CD4-positive, alpha-beta memory T cell (primary cell): ENCODE results near the gene NADK. TPM values are rescaled to one million over a fixed set of nuclear protein-coding genes. Genes with fewer than 3 reads are reported as not detected.

Experiments used
- CTCF ChIA-PET: fragments of 350-600 bp; sonication (Branson Sonifier 250); formaldehyde crosslinking; loops from one replicate; lab custom pipeline; 2021; ENCODE audit warnings: inconsistent platforms; ENCODE audit not compliant: partially characterized antibody; lab: Charles Lee
- POLR2A ChIA-PET: fragments of 350-600 bp; sonication (Branson Sonifier 250); formaldehyde crosslinking; loops from one replicate; lab custom pipeline; 2021; ENCODE audit not compliant: partially characterized antibody; lab: Charles Lee
- DNase-seq, 5 donors: peaks; one replicate each; pipeline versions ENCODE4 v3.0.0 to v3.0.0-alpha.2; 2020 to 2022; ENCODE audit warnings: mixed read lengths in 1 of 5
- H3K27ac ChIP-seq: one replicate; pipeline ENCODE4 v1.7.0; 2013; ENCODE audit warnings: low read depth, low read length
- H3K27me3 ChIP-seq: 2 replicates; pipeline ENCODE4 v1.7.0; 2013; ENCODE audit warnings: mild to moderate bottlenecking, low read length, moderate library complexity; ENCODE audit not compliant: insufficient read depth
- H3K36me3 ChIP-seq: 2 replicates; pipeline ENCODE4 v1.7.0; 2013; ENCODE audit warnings: mild to moderate bottlenecking, low read length, moderate library complexity; ENCODE audit not compliant: insufficient read depth
- H3K4me1 ChIP-seq: 2 replicates; pipeline ENCODE4 v1.7.0; 2013; ENCODE audit warnings: mild to moderate bottlenecking, low read length, moderate library complexity; ENCODE audit not compliant: insufficient read depth
- H3K4me3 ChIP-seq, 2 donors: one replicate each; pipeline ENCODE4 v1.7.0; 2013; ENCODE audit warnings: low read length in 2 of 2, mild to moderate bottlenecking in 1 of 2
- H3K9me3 ChIP-seq, 2 donors: one replicate each; pipeline ENCODE4 v1.7.0; 2013; ENCODE audit warnings: low read length in 2 of 2, control low read depth in 1 of 2; ENCODE audit not compliant: control insufficient read depth in 1 of 2
- H3K27ac Mint-ChIP-seq, 7 donors: one replicate each; pipeline ENCODE4 v1.8.0; 2020 to 2021; ENCODE audit warnings: mixed read lengths in 7 of 7, mild to moderate bottlenecking in 6 of 7, inconsistent platforms in 3 of 7, moderate library complexity in 3 of 7
- H3K27me3 Mint-ChIP-seq, 2 donors: one replicate each; pipeline ENCODE4 v1.8.0; 2020 to 2021; ENCODE audit warnings: mixed read lengths in 2 of 2
- H3K36me3 Mint-ChIP-seq, 2 donors: one replicate each; pipeline ENCODE4 v1.8.0; 2020 to 2021; ENCODE audit warnings: mixed read lengths in 2 of 2, inconsistent platforms in 1 of 2, mild to moderate bottlenecking in 1 of 2
- H3K4me1 Mint-ChIP-seq, 4 donors: one replicate each; pipeline ENCODE4 v1.8.0; 2020 to 2021; ENCODE audit warnings: mixed read lengths in 4 of 4, mild to moderate bottlenecking in 1 of 4
- H3K4me3 Mint-ChIP-seq, 8 donors: one replicate each; pipeline ENCODE4 v1.8.0; 2020 to 2021; ENCODE audit warnings: mixed read lengths in 8 of 8, mild to moderate bottlenecking in 7 of 8, moderate library complexity in 6 of 8, inconsistent platforms in 3 of 8
- H3K9me3 Mint-ChIP-seq, 8 donors: one replicate each; pipeline ENCODE4 v1.8.0; 2020 to 2021; ENCODE audit warnings: mixed read lengths in 8 of 8, mild to moderate bottlenecking in 5 of 8, inconsistent platforms in 3 of 8, moderate library complexity in 1 of 8
- intact Hi-C: fragments of 100-400 bp; cut with micrococcal nuclease; formaldehyde crosslinking; loops from one replicate; pipeline ENCODE4 v1.15.1; 2023
- polyA plus RNA-seq, 2 donors: library from polyadenylated mRNA; unstranded; fragments of 300-500 nt; fragmentation: Illumina TruSeq; gene quantifications; one replicate each; pipeline ENCODE4 v1.2.3, GENCODE V29; 2021
- total RNA-seq, 2 experiments: library from RNA; stranded (reverse); gene quantifications; one replicate each; pipeline ENCODE4 v1.2.3, GENCODE V29; 2021

The NADK gene
- total and polyA plus RNA-seq, 4 experiments from 2014 or later = 21.0 to 56.0 (median 38.5) TPM

DNA sequence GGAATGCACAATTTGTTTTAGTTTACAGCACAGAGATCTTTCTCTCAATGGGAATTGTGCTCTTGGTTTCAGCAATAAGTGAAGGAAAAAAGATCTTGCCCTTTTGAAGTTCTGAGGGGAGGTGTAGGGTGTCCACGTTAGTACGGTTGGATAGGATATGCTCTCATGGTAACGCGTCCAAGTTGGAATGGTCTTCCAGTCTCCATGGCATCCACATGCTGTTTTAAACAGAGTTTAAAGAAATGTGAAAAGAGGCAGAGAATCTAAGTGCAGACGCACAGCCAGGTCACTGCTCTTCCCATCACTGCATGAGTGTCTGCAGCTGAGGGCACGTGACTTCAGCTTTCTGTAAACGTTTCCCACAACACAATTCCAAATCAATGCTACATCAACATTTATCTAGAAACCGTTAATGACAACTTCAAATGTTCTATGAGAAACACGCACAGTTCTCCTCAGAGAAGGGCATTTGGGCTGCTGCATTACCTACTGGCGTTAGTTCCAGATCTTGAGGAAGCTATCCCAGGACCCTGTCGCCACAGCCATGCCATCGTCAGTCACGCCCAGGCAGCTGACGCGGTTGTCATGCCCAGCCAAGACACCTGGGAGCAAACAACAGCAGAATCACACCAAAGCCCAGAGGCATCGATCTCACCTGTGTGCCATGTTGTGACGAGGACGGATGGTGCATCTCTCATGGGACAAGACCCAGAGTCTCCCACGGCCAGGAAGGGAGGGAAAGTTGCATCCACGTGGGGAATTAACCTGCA lies 8.8 kb upstream of the NADK start:
- intact Hi-C loops = no loop called here
- ChIA-PET CTCF (no interaction called here), POLR2A (interaction anchor here (0.7 kb wide), 1 partner anchor 81 kb away, joined by 3 read pairs; no protein-coding TSS in a partner anchor)
- peak overlapping the region in 3 of 7 donors; percentile 6 to 41 (median 30) for H3K27ac Mint-ChIP-seq
- H3K4me3 ChIP-seq = no peak overlapping the region
- no peak overlapping the region for H3K27ac ChIP-seq
- DNase-seq = no peak
- no peaks in the 10 kb centered on the region for H3K27me3 ChIP-seq
- no peaks in the 10 kb centered on the region for H3K27me3 Mint-ChIP-seq
- H3K36me3 ChIP-seq = peaks cover 67% of the 10 kb centered on the region
- H3K4me1 ChIP-seq = peaks cover 17% of the 10 kb centered on the region
- H3K4me3 Mint-ChIP-seq = no peak overlapping the region
- H3K36me3 Mint-ChIP-seq = peaks cover 53 to 66% of the 10 kb centered on the region in 2 donors
- H3K4me1 Mint-ChIP-seq = peaks cover 6 to 27% (median 13%) of the 10 kb centered on the region in 4 donors
- H3K9me3 ChIP-seq = no peaks in the 10 kb centered on the region
- H3K9me3 Mint-ChIP-seq = no peaks in the 10 kb centered on the region

GRCh38 chr1:1785666-1786065 lies 7.4 kb upstream of the NADK start:
- CTCF ChIA-PET = no interaction called here
- Histone ChIP-seq H3K9me3 (no peaks in the 10 kb centered on the region), H3K27me3 (no peaks in the 10 kb centered on the region), H3K4me3 (no peak overlapping the region), H3K4me1 (peaks cover 31% of the 10 kb centered on the region), H3K36me3 (peaks cover 57% of the 10 kb centered on the region), H3K27ac (no peak overlapping the region)
- Mint-ChIP-seq H3K4me3 (no peak overlapping the region), H3K27me3 (no peaks in the 10 kb centered on the region), H3K9me3 (no peaks in the 10 kb centered on the region), H3K4me1 (peaks cover 18 to 40% (median 25%) of the 10 kb centered on the region in 4 donors), H3K36me3 (peaks cover 47 to 58% of the 10 kb centered on the region in 2 donors), H3K27ac (peak overlapping the region in 2 of 7 donors; percentile 30 to 53)
- intact Hi-C loops = no loop called here
- DNase-seq = no peak
- POLR2A ChIA-PET = no interaction called here

- POLR2A ChIA-PET = interaction anchor here (0.5 kb wide), 1 partner anchor 35 kb away, joined by 3 read pairs; no protein-coding TSS in a partner anchor
- Histone ChIP-seq H3K27ac (no peak overlapping the region), H3K4me3 (no peak overlapping the region), H3K4me1 (peaks cover 38% of the 10 kb centered on the region), H3K36me3 (peaks cover 50% of the 10 kb centered on the region), H3K27me3 (no peaks in the 10 kb centered on the region), H3K9me3 (no peaks in the 10 kb centered on the region)
- H3K9me3 Mint-ChIP-seq = no peaks in the 10 kb centered on the region
- CTCF ChIA-PET = interaction anchor here (1.0 kb wide), 1 partner anchor 121 kb away, joined by 3 read pairs; no protein-coding TSS in a partner anchor
- H3K4me1 Mint-ChIP-seq = peaks cover 25 to 44% (median 32%) of the 10 kb centered on the region in 4 donors
- intact Hi-C loops = no loop called here
- H3K27ac Mint-ChIP-seq = peak overlapping the region in 2 of 7 donors; percentile 27 to 44
- no peak overlapping the region for H3K4me3 Mint-ChIP-seq
- H3K36me3 Mint-ChIP-seq = peaks cover 40 to 55% of the 10 kb centered on the region in 2 donors
- H3K27me3 Mint-ChIP-seq = no peaks in the 10 kb centered on the region
- no peak for DNase-seq
Observed at GRCh38 chr1:1784933-1785332, 6.7 kb upstream of the NADK start.

DNA sequence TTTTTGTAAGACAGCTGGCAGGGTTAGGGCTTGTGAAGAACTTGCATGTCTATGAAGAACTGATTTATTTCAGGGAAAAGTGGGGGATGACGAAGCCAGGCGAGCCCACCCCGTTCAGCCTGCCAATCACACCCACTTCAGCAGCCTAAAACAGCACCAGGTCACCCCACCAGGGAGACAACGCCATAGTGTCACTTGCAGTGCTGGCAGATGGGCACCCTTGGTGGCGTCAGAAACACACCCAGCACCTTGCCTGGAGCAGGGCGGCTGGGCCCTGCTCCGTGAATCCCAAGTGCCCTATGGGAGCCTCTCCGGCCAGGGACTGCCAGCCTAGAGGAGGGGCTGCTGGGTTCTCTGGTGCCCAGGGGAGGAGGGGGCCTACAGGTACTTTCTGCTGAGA lies 5.0 kb upstream of the NADK start:
- Mint-ChIP-seq H3K36me3 (peaks cover 28 to 42% of the 10 kb centered on the region in 2 donors), H3K4me3 (peak overlapping the region in 7 of 8 donors; percentile 7 to 79 (median 67)), H3K27me3 (no peaks in the 10 kb centered on the region), H3K4me1 (peaks cover 29 to 51% (median 40%) of the 10 kb centered on the region in 4 donors), H3K9me3 (peaks cover 0 to 3% (median 0%) of the 10 kb centered on the region in 8 donors), H3K27ac (peak overlapping the region; percentile 42 to 93 (median 84))
- no peak for DNase-seq
- Histone ChIP-seq H3K4me3 (no peak overlapping the region), H3K9me3 (no peaks in the 10 kb centered on the region), H3K27ac (peak overlapping the region; percentile 78), H3K4me1 (peaks cover 51% of the 10 kb centered on the region), H3K27me3 (no peaks in the 10 kb centered on the region), H3K36me3 (peaks cover 34% of the 10 kb centered on the region)
- CTCF ChIA-PET = no interaction called here
- intact Hi-C loops = no loop called here
- POLR2A ChIA-PET = interaction anchor here (1.0 to 2.1 kb wide), 4 partner anchors 17 to 125 kb away, joined by 4 to 8 read pairs (median 6); no protein-coding TSS in a partner anchor

GRCh38 chr1:1782399-1783221 lies 4.3 kb upstream of the NADK start:
- Mint-ChIP-seq H3K27ac (peak overlapping the region; percentile 29 to 93 (median 84)), H3K27me3 (no peaks in the 10 kb centered on the region), H3K9me3 (peaks cover 0 to 3% (median 0%) of the 10 kb centered on the region in 8 donors), H3K4me1 (peaks cover 30 to 53% (median 40%) of the 10 kb centered on the region in 4 donors), H3K4me3 (peak overlapping the region; percentile 21 to 79 (median 66)), H3K36me3 (peaks cover 27 to 36% of the 10 kb centered on the region in 2 donors)
- peak in 3 of 5 donors; percentile 20 to 51 (median 33) for DNase-seq
- Histone ChIP-seq H3K27me3 (no peaks in the 10 kb centered on the region), H3K9me3 (no peaks in the 10 kb centered on the region), H3K27ac (peak overlapping the region; percentile 78), H3K36me3 (peaks cover 27% of the 10 kb centered on the region), H3K4me3 (peak overlapping the region in 1 of 2 donors; percentile 43), H3K4me1 (peaks cover 53% of the 10 kb centered on the region)
- intact Hi-C loops = no loop called here
- POLR2A ChIA-PET = interaction anchor here (0.6 to 2.1 kb wide), 6 partner anchors 16 to 128 kb away, joined by 3 to 8 read pairs (median 5); no protein-coding TSS in a partner anchor
- CTCF ChIA-PET = no interaction called here

DNA sequence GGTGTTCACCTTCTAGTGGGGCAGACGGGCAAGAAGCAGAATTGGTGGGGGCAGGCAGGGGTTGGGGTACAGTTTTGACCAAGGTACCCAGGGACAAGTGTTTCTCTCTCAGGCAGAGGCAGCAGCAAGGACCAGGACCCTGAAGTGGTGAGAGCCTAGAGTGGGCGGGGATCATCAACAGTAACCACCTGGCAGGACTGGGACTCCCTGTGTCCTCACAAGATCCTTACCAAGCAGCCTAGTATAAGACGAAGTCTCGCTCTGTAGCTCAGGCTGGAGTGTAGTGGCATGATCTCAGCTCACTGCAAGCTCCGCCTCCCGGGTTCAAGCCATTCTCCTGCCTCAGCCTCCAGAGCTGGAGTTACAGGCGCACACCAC lies 3.2 kb upstream of the NADK start:
- Mint-ChIP-seq H3K27ac (peak overlapping the region; percentile 93 to 98 (median 95)), H3K36me3 (peaks cover 16 to 29% of the 10 kb centered on the region in 2 donors), H3K9me3 (peaks cover 0 to 3% (median 0%) of the 10 kb centered on the region in 8 donors), H3K4me1 (peaks cover 38 to 58% (median 48%) of the 10 kb centered on the region in 4 donors), H3K4me3 (peak overlapping the region in 7 of 8 donors; percentile 3 to 93 (median 63)), H3K27me3 (no peaks in the 10 kb centered on the region)
- H3K27ac ChIP-seq = peak overlapping the region; percentile 78
- H3K4me3 ChIP-seq = no peak overlapping the region
- POLR2A ChIA-PET = interaction anchor here (2.0 to 2.1 kb wide), 2 partner anchors 23 to 127 kb away, joined by 4 to 8 read pairs; no protein-coding TSS in a partner anchor
- intact Hi-C loops = no loop called here
- peaks cover 16% of the 10 kb centered on the region for H3K36me3 ChIP-seq
- no peaks in the 10 kb centered on the region for H3K27me3 ChIP-seq
- no peak for DNase-seq
- no peaks in the 10 kb centered on the region for H3K9me3 ChIP-seq
- peaks cover 63% of the 10 kb centered on the region for H3K4me1 ChIP-seq
- CTCF ChIA-PET = no interaction called here
